Endothelial cell of umbilical vein (primary cell): Measurements from ENCODE around the gene IST1.

Experiments
- CTCF ChIP-seq, 2 donors: IDR thresholded peaks; 1 replicate in 1 of 2; 2 replicates in 1 of 2; pipeline ENCODE4 v1.5.1; 2011; ENCODE audit warnings: low read length in 2 of 2, mild to moderate bottlenecking in 2 of 2, moderate library complexity in 2 of 2, control low read depth in 1 of 2, inconsistent platforms in 1 of 2, low read depth in 1 of 2; ENCODE audit not compliant: insufficient read depth in 1 of 2; ENCODE audit errors: extremely low read depth in 1 of 2
- EZH2 ChIP-seq: IDR thresholded peaks from 2 replicates; pipeline ENCODE4 v1.6.1; 2012; ENCODE audit warnings: borderline replicate concordance, low read depth, mild to moderate bottlenecking, moderate library complexity, low read length, inconsistent platforms; ENCODE audit not compliant: severe bottlenecking
- GATA2 ChIP-seq: IDR thresholded peaks from 2 replicates; pipeline ENCODE4 v1.7.0; 2011; ENCODE audit warnings: low read depth, mild to moderate bottlenecking, moderate library complexity, mixed read lengths, low read length; ENCODE audit not compliant: insufficient read length, insufficient read depth
- JUN ChIP-seq: IDR thresholded peaks from 2 replicates; pipeline ENCODE4 v1.6.1; 2011; ENCODE audit warnings: borderline replicate concordance, low read depth; ENCODE audit not compliant: insufficient read length, insufficient read depth
- MAX ChIP-seq: IDR thresholded peaks from 2 replicates; pipeline ENCODE4 v1.6.1; 2011; ENCODE audit not compliant: insufficient read depth, insufficient read length
- MYC ChIP-seq: IDR thresholded peaks from one replicate; pipeline ENCODE4 v1.6.1; 2011; ENCODE audit warnings: mild to moderate bottlenecking, low read depth, low read length
- POLR2A ChIP-seq: IDR thresholded peaks from 2 replicates; pipeline ENCODE4 v1.6.1; 2012; ENCODE audit warnings: low read depth, mild to moderate bottlenecking, control low read depth, low read length
- POLR2AphosphoS5 ChIP-seq: IDR thresholded peaks from 2 replicates; pipeline ENCODE4 v1.6.1; 2012; ENCODE audit warnings: low read depth, mild to moderate bottlenecking, control low read depth, low read length, moderate library complexity; ENCODE audit not compliant: insufficient read depth

GRCh38 chr16:71902656-71903365 is 7.5 kb downstream of the IST1 start:
- TF ChIP-seq CTCF (IDR thresholded peaks at IDR 0.05; ENCODE audit: extremely low read depth in 1 of 2, insufficient read depth in 1 of 2, low read depth in 1 of 2, low read length in 2 of 2) = no peak
- no peak for TF ChIP-seq POLR2AphosphoS5
- no peak for TF ChIP-seq POLR2A
- no peak for TF ChIP-seq EZH2
- no peak for TF ChIP-seq MAX
- TF ChIP-seq GATA2 = no peak
- TF ChIP-seq MYC = no peak
- TF ChIP-seq JUN = no peak
